DOHH2 (cell line): ENCODE data around the gene MAML2.

Experiments
- CTCF ChIP-seq: fragments of 200-600 bp; sonication (generic); IDR thresholded peaks from one replicate; pipeline ENCODE4 v1.5.1; 2014; ENCODE audit warnings: antibody characterized with exemption, mild to moderate bottlenecking, low read depth, low read length; ENCODE audit not compliant: poor library complexity, severe bottlenecking
- EZH2phosphoT487 ChIP-seq: fragments of 200-600 bp; sonication (generic); IDR thresholded peaks from 2 replicates; pipeline ENCODE4 v1.6.1; 2017; ENCODE audit warnings: borderline replicate concordance, mild to moderate bottlenecking, antibody characterized with exemption, low read length, moderate library complexity, mixed read lengths

- TF ChIP-seq CTCF: no peak
- TF ChIP-seq EZH2phosphoT487: no peak
These were observed 304.9 kb downstream of the MAML2 start for GRCh38 chr11:96038046-96038445.
